T1000 (cell line): Measurements from ENCODE around the gene NMS.

ENCODE experiments used
- DNase-seq: peaks from one replicate; lab custom pipeline; 2025; ENCODE audit warnings: mixed read lengths; lab: John Stamatoyannopoulos, UW

The NMS gene

GRCh38 chr2:100485396-100485795 is 15.1 kb downstream of the NMS start:
- DNase-seq, result no peak

DNA sequence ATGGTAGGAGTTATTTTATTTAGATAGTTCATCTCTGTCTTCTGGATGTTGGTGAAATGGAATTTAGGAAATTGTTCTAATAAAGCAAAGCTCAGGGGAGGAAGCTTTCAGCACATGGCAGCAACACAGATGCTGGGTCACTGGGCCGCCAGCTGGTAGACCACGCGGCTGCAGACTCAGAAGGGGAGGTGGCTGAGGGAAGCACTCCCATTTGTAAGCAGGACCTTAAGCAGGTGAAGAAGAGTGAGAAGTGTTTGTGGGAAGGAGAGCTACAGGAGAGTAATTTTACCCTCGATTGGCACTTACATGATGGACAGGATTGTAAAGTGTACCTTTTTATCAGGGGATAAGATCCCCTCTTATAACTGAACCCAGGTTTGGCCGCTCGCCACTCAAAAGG is 24.4 kb downstream of the NMS start:
- DNase-seq, result no peak

- DNase-seq, result no peak
These were observed 32.5 kb downstream of the NMS start for GRCh38 chr2:100502782-100503181.

- no peak for DNase-seq
These were observed 34.3 kb downstream of the NMS start for GRCh38 chr2:100504542-100504941.

DNA sequence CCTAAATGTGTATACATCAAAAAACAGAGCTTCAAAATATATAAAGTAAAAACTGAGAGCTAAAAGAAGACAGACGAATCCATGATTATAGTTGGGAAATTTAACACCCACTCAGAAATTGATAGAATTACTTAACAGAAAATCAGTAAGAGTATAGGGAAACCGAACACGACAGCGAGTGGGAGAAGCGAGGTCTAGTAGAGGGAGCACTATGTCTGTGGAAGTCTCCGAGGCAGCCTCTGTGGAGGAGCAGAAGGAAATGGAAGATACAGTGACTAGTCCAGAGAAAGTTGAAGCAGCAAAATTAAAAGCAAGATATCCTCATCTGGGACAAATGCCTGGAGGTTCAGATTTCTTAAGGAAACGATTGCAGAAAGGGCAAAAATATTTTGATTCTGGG is 38.8 kb downstream of the NMS start:
- no peak for DNase-seq

- no peak for DNase-seq
These were observed 43.4 kb downstream of the NMS start for GRCh38 chr2:100513650-100514049.

GRCh38 chr2:100517556-100517955 is 47.3 kb downstream of the NMS start:
- DNase-seq, result no peak

DNA sequence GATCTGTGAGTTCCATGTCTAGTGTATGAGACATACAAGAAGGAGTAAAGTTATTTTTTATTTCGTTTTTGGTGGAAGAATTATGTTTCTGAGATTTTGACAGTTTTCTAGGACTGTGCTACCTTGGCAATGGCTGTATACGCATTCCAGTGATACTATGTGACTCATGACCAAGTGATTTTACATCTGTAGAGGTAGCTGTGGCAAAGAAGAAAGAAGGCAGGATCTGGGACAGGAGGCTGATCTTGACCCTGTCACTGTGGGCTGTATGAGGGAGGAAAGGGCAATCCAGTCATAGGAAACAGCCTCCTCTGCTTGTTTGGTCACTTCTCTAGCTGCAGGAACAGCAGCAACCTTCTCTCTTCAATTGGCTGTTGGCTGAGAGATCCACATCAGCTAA is 48.5 kb downstream of the NMS start:
- no peak for DNase-seq

DNA sequence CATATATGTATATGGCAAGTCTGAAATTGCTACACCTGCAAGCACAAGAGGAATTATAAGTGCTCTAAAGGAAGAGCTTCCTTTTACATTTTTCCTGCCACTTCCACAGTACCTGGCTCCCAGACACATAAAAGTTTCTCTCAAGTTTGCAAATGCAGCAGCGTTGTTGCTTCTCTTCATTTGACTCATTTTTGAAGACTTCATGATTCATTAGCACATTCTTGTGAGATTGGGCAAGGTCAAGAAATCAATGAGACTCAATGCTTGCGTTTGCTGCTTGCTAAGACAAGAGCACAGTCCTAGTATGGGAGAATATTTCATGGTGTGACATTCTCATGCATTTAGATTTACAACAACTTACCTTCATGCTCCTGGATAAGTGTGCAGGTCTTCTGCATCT is 49.9 kb downstream of the NMS start:
- DNase-seq, result no peak

GRCh38 chr2:100522430-100522829 is 52.1 kb downstream of the NMS start:
- no peak for DNase-seq

DNA sequence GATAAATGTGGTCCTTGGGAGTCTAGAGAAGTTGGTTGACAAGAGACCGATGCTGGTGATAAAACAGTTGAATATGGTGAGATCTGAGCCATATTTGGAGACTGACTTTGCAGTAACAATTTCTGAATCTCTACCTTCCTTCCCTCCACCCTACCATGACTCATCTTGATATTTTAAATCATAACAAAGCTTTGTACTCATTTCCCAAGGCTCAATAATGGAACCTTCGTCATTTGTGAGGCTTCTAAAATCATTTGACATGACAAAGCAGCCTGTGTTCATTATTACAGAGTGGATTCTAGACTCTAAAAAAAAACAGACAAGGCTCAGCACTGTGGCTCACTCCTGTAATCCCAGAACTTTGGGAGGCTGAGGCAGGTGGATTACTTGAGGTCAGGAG is 54.0 kb downstream of the NMS start:
- DNase-seq, result no peak

- no peak for DNase-seq
These were observed 56.6 kb downstream of the NMS start for GRCh38 chr2:100526868-100527267.

DNA sequence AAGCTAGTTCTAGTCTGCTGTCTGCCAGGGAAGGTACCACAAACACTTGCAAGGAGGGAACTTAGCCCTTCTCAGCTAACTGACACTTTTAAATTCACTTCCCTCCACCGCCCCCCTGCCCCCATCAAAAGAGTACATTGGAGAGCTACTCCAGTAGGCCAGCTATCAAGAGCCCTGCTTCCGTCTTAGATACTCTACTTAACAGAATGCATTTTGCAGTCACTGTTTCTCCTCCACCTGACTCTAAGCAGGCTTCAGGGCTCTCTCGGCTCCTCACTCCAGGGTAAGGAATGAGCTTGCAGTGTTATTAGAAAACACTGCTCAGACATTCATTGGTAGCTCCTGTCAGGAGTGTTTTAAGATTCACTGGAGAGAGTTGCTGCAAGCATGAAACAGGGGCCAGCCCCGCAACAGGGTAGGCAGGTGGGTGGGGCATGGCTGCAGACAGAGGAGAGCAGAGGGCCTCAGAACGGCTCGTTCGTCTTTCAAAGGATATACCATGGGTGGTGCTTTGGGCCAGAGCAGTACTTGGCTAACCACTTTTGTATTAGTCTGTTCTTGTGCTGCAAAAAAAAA is 57.2 kb downstream of the NMS start:
- DNase-seq, result no peak

DNA sequence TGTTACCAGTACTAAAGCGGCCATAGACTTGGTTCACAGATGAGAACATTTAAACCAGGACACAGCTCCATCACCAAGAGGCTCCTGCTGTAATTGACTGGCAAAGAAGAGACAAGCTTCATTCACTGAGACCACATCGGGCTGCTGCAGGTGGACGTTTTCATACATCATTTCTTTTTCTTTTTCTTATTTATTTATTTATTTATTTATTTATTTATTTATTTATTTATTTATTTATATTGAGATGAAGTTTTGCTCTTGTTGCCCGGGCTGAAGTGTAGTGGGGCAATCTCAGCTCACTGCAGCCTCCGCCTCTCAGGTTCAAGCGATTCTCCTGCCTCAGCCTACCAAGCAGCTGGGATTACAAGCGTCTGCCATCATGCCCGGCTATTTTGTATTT is 58.9 kb downstream of the NMS start:
- DNase-seq, result no peak

- DNase-seq, result no peak
These were observed 59.6 kb downstream of the NMS start for GRCh38 chr2:100529900-100530299.
